Pulmonary artery endothelial cell (primary cell): ENCODE measurements around the gene PMAIP1. TPM values are rescaled to one million over a fixed set of nuclear protein-coding genes. Genes with fewer than 3 reads are reported as not detected.
"Not testable (repeated sequence)": the region's sequence is repeated elsewhere in the genome, so short reads cannot be mapped to it uniquely, and the experiment has no call there.

Experiments used
- DNase-seq: peaks from one replicate; pipeline ENCODE4 v3.0.0-alpha.2; 2011; ENCODE audit warnings: low read depth, low spot score
- total RNA-seq: library from RNA; depleted of rRNA; stranded (reverse); fragments of >200 nt; gene quantifications from 2 replicates; pipeline ENCODE4 v1.2.3, GENCODE V29; 2014

Gene PMAIP1
- 13.7 and 20.6 TPM in 2 replicates for total RNA-seq

DNA sequence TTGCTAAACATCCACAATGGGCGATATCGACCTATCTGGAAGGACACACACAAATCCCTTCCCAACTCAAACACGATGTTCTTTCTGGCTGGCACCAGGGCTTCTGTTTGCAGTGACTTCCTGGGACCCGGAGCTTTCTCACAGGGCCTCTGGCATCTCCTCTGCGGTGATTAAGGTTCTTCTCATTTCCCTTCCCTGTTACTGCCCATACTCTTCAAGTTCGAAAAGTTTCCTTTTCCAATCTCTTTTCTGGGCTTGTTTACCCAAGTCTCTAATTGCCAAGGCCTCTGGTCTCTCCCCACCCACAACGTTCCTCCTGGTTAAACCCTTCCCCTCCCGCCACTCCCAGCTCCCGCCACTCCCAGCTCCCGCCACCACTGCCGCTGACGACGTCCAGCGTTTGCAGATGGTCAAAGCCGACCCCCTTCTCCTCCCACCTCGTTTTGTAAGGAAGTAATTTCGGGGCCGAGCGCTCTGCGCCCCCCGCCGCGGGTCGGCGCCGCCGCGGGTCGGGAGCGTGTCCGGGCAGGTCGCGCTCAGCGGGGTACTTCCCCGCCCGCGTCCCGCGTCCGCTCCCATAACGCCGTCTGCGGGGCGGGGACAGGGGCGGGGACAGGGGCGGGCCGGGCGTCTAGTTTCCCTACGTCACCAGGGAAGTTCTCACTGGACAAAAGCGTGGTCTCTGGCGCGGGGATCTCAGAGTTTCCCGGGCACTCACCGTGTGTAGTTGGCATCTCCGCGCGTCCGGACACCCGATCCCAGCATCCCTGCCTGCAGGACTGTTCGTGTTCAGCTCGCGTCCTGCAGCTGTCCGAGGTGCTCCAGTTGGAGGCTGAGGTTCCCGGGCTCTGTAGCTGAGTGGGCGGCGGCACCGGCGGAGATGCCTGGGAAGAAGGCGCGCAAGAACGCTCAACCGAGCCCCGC lies at the start of gene PMAIP1:
Gene PMAIP1 (plus strand): TSS at position 699 of the 924 bp plus-strand sequence. CDS start 182 bp downstream, at position 881.
- peak; percentile 74 for DNase-seq

DNA sequence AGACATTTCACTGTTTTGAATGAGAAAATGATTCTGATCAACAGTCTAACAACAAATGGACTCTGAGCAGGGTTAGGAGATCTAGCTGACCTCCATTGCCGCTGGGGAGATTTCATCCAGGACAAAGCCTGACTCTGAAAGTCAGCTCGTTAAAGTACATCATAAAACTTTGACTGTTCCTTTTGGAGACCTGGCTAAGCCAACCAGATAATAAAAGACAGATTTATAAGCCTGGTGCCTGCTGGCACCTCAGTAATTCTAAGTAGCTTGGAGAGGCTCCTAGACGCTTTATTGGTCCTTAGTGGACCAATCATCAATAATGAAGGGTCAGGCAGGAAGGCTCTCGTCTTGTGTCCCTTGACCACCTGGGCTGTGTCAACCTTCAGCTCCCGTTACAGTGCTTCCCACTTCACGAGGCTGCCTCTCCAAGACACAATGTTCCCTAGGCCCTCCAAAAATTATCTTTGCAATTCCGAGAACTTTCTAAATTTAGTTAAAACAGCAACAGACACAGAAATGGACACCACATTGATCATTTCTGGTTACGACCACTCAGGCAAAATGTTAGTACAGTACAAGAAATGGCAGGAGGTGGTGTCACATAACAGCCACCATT lies 47.9 kb upstream of the PMAIP1 start:
- DNase-seq = no peak

DNA sequence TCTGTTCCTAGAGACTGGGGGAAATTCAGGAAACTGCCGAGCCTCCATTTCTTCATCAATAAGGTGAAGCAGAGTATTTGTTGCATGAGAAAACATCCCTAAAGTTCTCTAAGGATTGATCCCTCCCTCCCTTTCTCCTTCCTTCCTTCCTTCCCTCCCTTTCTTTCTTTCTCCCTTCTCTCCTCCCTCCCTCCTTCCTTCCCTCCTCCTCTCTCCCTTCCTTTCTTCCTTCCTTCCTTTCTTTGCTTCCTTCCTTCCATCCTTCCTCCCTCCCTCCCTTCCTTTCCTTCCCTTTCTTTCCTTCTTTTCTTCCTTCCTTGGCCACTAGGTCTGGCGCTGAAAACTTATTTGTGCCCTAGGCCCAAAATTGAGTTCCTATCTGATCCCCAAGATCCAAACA lies 47.2 kb upstream of the PMAIP1 start:
- DNase-seq = no peak

DNA sequence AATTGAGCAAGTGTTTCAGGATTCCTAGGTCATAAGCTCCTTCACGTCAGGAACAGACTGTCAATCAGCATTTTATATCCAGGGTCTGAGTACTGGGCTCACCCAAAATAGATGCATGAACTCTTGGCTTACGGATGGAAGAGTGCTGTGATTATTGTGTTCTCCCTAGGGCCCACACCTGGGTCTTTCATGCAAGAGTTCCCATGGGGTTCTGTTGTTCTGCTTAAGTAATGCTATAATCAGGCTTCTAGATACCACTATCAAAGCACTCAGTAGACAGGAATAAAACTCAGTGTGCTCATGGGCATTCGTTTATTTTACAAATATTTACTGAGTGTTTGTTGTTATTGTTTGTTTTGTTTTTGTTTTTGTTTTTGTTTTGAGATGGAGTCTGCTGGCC lies 46.4 kb upstream of the PMAIP1 start:
- DNase-seq = no peak

DNA sequence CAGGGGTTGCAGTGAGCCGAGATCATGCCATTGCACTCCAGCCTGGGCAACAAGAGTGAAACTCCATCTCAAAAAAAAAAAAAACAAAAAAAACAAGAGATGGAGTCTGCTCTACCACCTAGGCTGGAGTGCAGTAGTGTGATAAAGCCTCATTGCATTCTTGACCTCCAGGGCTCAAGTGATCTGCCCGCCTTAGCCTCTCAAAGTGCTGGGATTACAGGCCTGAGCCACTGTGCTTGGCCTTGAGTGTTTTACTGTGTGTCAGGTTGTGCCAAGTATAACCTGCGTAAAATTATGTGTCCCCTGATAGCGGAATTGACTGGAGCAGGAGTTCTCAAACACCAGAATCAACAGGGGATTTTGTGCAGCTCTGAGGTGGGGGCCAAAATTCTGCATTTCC lies 45.8 kb upstream of the PMAIP1 start:
- DNase-seq = not testable (repeated sequence)

DNA sequence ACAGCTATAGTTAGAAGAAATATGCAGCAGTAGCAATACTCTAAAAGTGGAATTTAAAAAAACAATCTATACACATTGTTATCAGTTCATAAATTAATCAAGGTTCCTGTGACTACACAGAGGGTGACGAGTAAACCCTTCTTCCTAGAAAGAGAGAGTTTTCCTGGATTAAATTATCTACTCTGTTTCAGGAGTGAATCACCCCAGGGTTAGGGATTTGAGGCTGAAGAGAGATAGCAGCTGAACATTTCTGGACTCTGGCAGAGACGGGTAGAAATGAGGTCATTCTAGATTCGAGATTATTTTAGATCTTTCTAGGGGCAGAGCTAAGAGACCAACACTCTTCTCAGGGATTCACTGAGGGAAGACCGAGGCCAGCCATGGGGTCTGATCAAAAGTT lies 38.8 kb upstream of the PMAIP1 start:
- no peak for DNase-seq

DNA sequence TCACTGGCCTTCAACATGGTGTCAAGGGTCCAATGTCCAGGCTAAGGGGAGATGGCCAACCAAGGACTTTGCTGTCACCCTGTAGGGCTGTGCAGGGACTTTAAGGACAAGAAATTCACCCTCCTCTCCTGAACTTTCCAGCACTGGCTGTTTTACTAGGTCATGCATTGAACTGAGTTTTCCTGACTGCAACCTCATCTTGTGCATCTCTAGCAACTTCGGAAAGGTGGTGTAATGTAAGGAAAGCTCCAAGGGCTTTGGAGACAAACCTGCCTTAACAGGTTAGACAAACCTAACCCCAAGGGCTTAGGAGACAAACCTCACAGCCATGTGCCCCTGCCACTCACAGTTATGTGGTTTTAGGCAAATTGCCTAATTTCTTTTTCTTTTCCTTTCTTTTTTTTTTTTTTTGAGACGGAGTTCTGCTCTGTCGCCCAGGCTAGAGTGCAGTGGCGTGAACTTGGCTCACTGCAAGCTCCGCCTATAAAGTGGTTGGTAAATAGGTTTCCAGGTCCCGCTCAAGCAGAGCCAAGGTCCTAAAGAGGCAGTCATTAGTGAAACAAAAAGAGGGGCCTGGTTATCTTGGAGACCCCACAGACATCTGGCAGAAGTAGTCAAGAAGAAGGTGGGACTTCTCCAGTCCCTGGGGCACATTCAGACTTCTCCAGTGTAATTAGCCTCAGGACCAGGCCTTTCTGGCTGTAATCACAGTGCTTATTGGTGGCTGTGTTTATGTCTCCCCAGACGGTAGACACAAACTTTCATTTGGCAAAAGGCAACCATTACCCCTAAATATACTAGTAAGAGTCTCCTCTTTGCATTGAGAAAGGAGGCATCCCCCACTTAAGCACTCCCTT lies 37.6 kb upstream of the PMAIP1 start:
- DNase-seq = no peak

DNA sequence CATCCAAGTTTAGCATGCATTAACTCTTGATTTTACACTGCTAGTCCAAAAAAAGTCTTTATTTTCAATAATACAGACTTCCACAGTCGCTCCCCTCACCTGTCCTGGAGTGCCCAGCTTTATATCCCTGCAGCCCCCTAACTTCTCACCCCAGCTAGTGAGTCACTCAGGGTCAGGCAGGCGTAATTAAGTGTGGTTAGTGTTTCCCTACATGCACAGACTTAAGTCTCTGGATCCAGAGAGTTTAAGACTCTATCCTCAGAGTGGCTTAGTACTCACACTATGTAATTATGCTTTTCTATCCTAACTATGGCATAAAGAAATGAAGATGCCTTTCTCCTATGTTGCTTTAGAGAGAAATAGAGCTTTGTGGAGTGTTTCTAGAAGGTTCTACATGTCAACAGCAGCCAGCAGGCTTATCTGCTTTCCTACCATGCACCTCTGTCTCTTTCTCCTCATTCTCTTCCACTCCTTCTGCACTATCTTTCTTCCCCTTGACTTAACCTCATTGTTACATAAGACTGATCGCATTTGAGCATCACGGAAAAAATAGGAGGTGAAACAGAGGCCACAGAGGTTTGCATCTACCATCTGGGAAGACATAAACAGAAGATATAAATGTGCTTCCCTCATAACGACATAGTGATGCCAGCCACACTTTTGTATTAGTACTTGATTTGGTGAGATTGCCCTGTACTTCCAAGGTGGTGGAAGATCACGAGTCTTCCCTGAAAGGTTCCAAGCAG lies 34.4 kb upstream of the PMAIP1 start:
- DNase-seq = no peak

DNA sequence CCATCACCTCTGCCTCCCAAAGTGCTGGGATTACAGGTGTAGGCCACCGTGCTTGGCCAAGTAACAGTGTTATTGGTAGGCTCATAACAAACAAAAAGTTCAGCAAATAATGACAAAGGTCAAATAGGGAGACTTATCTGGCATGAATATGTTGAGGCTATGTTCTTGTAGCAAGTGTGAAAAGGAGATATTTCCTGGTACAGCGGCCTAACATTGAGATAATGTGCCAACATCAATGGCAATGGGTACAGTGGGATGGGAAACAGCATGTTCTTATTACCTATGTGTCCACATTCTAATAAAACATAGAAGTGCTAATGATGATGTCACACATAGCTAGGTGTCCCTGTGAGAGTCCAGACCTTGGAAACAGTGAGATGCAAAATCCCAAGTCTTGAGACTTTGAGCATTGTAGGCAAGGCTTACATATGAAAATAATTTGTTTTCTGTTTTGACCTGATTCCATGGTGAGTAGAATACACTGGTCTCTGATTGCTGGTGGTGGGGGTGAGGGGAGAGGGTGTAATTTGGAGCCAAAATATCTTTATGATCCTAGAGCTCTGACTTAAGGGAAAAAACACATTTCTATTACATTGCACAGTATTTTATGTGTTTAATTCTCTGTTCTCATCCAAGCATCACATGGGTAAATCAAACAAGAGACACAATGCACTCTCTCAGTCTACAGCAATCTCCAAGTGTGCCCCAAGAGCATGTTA lies 33.1 kb upstream of the PMAIP1 start:
- no peak for DNase-seq

DNA sequence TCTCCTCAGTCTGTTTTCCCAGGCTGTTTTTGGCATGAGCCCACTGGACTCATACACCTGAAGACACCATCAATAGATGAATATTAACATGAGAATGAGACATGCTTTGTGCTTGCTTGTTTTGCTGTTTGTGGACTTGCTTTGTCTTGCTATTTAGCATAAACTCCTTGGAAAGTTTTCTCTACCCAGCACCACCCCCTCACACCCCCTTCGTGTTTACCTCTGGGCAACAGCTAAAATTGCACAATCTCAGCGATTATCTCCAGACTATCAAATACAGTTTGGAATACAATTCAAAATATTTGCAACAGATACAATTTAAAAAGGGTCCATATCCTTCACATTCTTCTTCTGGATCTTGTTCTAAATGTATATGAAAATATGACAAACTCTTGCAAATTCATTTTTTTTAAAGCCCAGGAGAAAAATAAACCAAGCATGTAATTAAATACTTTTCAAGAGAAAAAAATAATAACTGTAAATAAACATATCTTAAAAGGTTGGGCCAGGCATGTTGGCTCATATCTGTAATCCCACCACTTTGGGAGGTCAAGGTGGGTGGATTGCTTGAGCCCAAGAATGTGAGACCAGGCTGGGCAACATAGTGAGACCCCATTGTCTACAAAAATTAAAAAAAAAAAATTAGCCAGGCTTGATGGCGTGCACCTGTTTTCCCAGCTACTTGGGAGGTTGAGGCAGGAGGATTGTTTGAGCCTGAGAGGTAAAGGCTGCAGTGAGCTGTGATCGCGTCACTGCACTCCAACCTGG lies 32.3 kb upstream of the PMAIP1 start:
- no peak for DNase-seq

DNA sequence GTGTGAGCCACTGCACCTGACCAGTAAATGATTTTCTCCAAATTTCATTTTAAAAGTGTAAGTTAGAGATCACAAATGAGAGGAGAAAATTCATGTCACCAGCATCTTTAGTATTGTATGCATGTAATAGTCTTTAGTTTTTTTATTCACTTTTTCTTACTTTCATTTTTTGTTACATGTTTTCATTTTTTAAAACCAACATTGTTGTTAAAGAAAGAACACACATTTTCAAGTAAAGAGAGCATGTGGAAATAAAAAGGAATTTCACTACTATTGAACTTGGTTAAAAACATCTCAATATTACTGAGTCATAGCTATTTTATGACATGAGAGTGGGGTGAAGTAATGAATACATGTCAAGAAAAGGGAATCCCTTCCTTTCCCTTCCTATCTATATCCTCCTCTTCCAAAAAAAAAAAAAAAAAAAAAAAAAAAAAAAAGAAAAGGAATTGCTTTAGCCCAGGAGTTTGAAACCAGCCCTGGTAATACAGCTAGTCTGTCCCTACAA lies 29.1 kb upstream of the PMAIP1 start:
- no peak for DNase-seq

DNA sequence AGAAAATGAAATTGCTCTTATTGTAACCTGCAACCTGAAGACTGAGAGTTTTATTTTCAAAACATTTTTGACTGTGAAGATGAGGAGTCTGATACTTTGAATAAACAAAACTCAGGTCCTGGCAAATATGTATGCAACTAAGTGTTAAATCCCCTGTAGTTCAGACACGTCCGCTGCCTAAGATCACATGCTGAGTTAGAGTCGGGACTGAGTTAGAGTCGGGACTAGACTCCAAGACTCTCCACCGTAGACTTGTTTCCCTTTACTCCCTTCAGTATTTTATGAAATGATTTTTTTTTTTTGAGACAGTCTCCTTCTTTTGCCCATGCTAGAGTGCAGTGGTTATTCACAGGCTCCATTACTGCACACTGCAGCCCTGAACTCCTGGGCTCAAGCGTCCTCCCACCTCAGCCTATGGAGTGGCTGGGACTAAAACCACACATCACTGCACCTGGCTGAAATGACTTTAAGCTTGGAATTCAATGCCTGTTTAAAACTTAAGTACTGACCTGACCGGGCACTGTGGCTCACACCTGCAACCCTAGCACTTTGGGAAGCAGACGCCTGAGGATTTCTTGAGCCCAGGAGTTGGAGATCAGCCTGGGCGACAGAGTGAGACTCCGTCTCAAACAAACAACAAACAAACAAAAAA lies 28.0 kb upstream of the PMAIP1 start:
- DNase-seq = no peak

DNA sequence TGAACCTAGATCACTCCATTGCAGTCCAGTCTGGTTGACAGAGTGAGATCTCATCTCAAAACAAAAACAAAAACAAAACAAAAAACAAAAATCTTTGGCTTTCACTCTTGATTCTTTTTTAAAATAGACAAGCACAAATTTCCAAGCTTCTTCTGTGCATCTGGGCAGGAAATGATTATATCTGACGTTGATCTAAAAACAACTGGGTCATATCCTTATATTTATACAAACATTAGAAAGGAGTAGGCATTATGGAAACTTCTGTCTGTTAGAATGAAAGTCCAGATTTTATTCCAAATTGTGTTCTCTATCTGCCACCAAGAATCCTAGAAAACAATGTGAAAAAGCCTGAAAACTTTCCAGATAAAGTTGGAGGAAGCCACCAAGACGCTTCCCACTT lies 26.2 kb upstream of the PMAIP1 start:
- no peak for DNase-seq

DNA sequence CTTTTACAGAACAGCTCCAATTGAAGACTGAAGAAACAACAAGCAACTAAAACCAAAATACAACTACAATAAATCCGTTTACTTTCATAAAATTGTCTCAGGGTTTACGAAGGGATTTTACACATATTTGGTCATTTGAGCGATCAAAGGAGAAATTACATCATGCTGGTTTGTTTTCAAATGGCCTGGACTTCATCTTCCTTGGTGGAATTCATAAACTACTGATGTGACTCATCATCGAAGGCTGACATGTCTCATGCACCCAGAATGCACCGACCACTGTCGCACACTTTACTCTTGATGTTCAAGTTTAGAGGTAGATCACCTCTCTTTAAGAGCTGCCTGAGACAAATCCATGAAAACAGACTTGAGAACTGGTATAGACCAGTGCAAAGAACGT lies 25.6 kb upstream of the PMAIP1 start:
- peak; percentile 41 for DNase-seq

DNA sequence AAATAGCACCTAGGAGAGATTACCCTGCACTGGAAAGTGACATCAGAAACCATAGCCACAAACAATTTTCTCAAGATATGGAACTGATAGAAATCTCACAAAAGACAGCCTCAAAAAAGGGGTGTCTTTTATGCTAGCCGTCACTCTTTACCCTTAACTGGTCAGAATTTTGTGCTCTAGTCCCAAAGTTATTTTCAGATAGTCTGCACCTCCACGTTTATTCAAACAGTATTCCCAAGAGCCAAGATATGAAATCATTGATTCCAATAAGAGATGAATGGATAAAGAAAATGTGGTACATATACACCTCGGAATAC lies 23.5 kb upstream of the PMAIP1 start:
- DNase-seq = no peak

DNA sequence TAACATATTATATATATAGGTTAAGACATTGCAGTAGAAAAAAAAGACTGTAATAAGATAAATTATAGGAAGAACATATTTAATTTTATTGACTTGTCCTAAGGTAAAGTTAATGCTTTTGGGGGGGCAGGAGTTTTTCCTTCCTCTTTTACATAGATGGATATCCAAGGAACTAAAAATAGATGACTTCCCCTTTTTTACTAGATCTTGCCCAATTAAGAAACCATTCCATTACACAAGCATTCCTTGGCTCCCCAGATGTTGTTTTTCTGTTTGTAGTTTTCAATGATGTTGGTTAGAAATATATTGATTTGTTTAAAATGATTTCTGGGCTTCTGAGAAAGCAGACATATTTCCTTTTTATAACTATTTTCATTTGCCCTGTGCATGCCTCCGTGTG lies 22.4 kb upstream of the PMAIP1 start:
- DNase-seq = no peak

DNA sequence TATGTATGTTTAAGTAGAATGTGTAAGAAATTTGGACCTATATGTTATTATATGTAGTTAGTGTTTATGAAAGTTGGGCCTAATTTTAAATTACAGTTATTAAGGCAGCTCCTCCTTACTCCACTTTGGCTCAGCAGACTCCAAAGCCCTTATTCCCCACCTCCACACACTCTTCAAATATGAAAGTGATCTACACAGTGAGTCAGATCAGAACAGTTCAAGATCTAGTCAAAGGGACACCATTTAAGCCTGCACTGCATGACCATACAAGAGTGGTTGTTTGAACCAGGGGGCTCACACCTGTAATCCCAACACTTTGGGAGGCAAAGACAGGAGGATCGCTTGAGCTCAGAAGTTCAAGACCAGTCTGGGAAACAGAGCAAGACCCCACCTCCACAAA lies 21.2 kb upstream of the PMAIP1 start:
- no peak for DNase-seq

DNA sequence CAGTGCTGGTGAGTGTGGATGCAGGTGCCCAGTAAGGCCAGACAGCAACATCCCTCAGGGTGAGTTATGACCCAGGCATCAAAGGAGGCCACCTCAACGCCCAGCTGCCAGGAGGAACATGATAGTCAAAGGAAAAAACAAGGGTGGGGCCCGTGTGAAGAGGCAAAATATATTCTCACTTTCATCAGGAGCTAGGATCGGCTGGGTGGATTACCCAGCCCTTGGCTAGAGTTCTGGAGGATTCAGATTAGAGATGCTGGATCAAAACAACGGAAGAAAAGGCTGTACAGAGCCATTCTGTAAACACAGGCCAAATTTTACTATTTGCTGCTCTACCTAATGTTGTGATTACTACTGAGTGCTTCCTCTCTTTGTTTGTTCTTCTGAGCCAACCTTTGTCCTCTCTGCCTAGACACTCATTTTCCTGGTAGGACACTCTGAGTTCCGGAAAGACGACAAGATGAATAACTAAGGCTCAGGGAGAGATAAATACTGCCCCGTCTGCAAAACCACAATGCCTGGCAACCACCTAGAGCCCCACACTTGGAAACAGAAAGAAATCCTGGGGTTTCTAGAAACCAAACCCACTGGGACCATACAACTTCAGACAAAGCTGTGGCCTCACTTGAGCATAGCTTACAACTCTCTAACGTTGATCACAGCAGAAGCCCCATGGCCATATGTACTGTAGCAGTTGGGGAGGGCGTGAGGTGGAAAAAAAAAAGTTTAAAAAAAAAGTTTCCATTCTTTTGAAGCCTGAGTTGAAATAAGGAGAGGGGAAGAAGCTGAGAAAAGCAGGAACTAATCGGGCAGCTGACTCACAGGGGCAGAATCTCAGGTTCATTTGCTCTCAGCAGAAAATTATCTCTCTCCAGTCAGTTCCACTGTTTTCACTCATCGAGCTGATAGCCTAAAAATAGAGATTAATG lies 17.8 kb upstream of the PMAIP1 start:
- DNase-seq = no peak
